GM12865 (cell line): Measurements from ENCODE around the gene CST6.

Source experiments
- DNase-seq: peaks from one replicate; pipeline ENCODE4 v3.0.0; 2010; ENCODE audit warnings: low read depth
- H3K4me3 ChIP-seq: 2 replicates; pipeline ENCODE4 v1.5.1; 2011; ENCODE audit warnings: mild to moderate bottlenecking, low read depth, low read length, control low read depth
- CTCF ChIP-seq: IDR thresholded peaks from 2 replicates; pipeline ENCODE4 v1.5.1; 2011; ENCODE audit warnings: low read length, control low read depth, low read depth, inconsistent platforms; ENCODE audit not compliant: insufficient read depth; ENCODE audit errors: missing control alignments

Gene CST6

GRCh38 chr11:65988791-65989592 is 22.8 kb upstream of the CST6 start:
- H3K4me3 ChIP-seq: no peak overlapping the region
- peak; percentile 90 for TF ChIP-seq CTCF
- DNase-seq: peak; percentile 97

GRCh38 chr11:65992056-65992455 is 19.8 kb upstream of the CST6 start:
- no peak for TF ChIP-seq CTCF
- H3K4me3 ChIP-seq: no peak overlapping the region
- DNase-seq: no peak

GRCh38 chr11:65997286-65997685 is 14.5 kb upstream of the CST6 start:
- H3K4me3 ChIP-seq: no peak overlapping the region
- TF ChIP-seq CTCF: no peak
- DNase-seq: no peak

GRCh38 chr11:66001942-66002647 is 9.7 kb upstream of the CST6 start, which contains the start of the genes BANF1 and EIF1AD:
BANF1 (plus strand) TSS chr11:66002503; CDS start chr11:66003251, 748 bp downstream.
EIF1AD (minus strand) TSS chr11:66002157; CDS start chr11:66000389, 1,768 bp downstream.
- TF ChIP-seq CTCF: no peak
- H3K4me3 ChIP-seq: peak within 1 kb of the TSS; percentile 88
- DNase-seq: peak; percentile 99

- TF ChIP-seq CTCF: no peak
- DNase-seq: no peak
- peak overlapping the region; percentile 88 for H3K4me3 ChIP-seq
Observed at GRCh38 chr11:66002648-66003225, 9.1 kb upstream of the CST6 start.

GRCh38 chr11:66003291-66003690 is 8.5 kb upstream of the CST6 start:
- DNase-seq: no peak
- TF ChIP-seq CTCF: no peak

More at GRCh38 chr11:66003291-66003690, 8.5 kb upstream of the CST6 start:
- H3K4me3 ChIP-seq: peak overlapping the region; percentile 88
